ENCODE measurements around the gene FRMD8. TPM values are rescaled to one million over a fixed set of nuclear protein-coding genes. Genes with fewer than 3 reads are reported as not detected.

FRMD8 gene
- total and polyA plus RNA-seq, 2 donors from 2014 or later, result 9.4 to 41.3 TPM

DNA sequence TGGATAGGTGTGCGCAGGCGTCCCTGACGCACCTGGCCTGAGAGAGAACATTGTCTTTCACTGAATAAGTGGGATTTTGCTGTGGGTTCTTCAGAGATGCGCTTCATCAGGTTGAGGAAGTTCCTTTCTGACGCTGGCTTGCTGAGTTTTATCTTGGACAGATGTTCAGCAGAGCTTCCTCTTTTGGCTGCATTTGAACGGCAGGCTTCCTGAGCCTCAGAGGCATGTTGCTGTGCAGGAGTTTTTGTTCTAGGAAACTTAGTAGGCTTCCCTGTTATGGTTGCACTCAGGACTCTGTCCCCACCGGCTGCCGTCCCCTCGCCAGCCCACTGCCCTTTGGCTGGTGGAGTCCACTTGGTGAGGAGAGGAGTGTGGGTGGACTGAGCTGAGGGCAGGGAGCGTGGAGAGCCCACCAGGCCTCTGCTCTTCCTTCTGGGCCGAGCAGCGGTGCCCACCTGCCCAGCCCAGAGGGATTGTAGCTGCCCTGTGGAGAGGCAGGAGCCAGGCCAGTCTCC lies 17.2 kb downstream of the FRMD8 start:
- no peaks in the 10 kb centered on the region for H3K27me3 ChIP-seq (ENCODE audit: control insufficient read depth, insufficient read depth, low read length)
- intact Hi-C loops (cut with DNase I), result no loop called here
- no peak for TF ChIP-seq CTCF (IDR thresholded peaks at IDR 0.05; ENCODE audit: borderline replicate concordance, extremely low read depth, insufficient read depth)
- peaks cover 0 to 13% (median 2%) of the 10 kb centered on the region in 3 donors for H3K36me3 ChIP-seq (ENCODE audit: control insufficient read depth in 2 of 3, insufficient read depth in 3 of 3, low read length in 3 of 3)
- FAIRE-seq, result no peak
- H3K4me3 ChIP-seq (ENCODE audit: low read length in 3 of 3), result no peak overlapping the region
- no peak overlapping the region for H3K27ac ChIP-seq (ENCODE audit: low read depth in 2 of 2, low read length in 2 of 2)
- H3K9me3 ChIP-seq (ENCODE audit: control insufficient read depth in 2 of 3, insufficient read depth in 1 of 3, low read length in 3 of 3), result no peaks in the 10 kb centered on the region
- peaks cover 0 to 3% (median 0%) of the 10 kb centered on the region in 3 donors for H3K4me1 ChIP-seq (ENCODE audit: control insufficient read depth in 2 of 3, insufficient read depth in 2 of 3, low read depth in 1 of 3, low read length in 3 of 3)
- no peak overlapping the region for H3K9ac ChIP-seq (ENCODE audit: low read length in 3 of 3)
- no peak for DNase-seq

GRCh38 chr11:65404210-65404609 lies 17.8 kb downstream of the FRMD8 start:
- Histone ChIP-seq H3K36me3 (ENCODE audit: control insufficient read depth in 2 of 3, insufficient read depth in 3 of 3, low read length in 3 of 3) (peaks cover 0 to 13% (median 4%) of the 10 kb centered on the region in 3 donors), H3K9me3 (ENCODE audit: control insufficient read depth in 2 of 3, insufficient read depth in 1 of 3, low read length in 3 of 3) (no peaks in the 10 kb centered on the region), H3K9ac (ENCODE audit: low read length in 3 of 3) (no peak overlapping the region), H3K27me3 (ENCODE audit: control insufficient read depth, insufficient read depth, low read length) (no peaks in the 10 kb centered on the region), H3K4me3 (ENCODE audit: low read length in 3 of 3) (no peak overlapping the region), H3K27ac (ENCODE audit: low read depth in 2 of 2, low read length in 2 of 2) (no peak overlapping the region), H3K4me1 (ENCODE audit: control insufficient read depth in 2 of 3, insufficient read depth in 2 of 3, low read depth in 1 of 3, low read length in 3 of 3) (peaks cover 0 to 3% (median 0%) of the 10 kb centered on the region in 3 donors)
- FAIRE-seq (no peak), DNase-seq (peak in 1 of 5 donors; percentile 54)
- intact Hi-C loops (cut with DNase I), result no loop called here
- no peak for TF ChIP-seq CTCF (IDR thresholded peaks at IDR 0.05; ENCODE audit: borderline replicate concordance, extremely low read depth, insufficient read depth)

DNA sequence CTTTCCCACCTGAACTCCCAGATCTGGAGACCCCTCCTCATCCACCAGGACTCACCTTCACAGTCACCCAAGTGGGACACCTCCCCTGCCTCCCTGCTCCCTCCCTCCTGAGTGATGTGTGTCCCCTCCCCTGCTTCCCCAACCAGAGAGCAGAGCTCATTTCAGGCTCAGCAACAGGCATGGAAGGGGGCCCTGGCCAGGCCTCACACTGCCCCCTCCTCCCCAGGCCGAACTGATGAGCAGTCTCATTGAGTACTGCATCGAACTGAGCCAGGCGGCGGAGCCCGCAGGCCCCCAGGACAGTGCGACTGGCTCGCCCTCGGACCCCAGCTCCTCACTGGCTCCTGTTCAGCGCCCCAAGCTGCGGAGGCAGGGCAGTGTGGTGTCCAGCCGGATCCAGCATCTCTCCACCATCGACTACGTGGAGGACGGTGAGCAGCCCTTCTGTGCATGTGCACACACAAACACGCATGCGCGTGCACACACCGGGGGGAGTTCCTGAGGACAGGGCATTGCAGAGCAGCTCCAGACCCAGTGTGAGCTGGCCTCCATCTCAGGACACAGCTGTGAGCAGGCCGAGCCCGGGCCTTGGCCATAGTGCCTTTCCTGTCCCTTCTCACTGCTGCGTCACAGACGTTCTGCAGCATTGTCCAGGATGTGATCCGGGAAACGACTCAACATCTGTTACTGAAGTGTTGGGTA lies 18.4 kb downstream of the FRMD8 start:
- FAIRE-seq (no peak), DNase-seq (peak in 1 of 5 donors; percentile 64)
- intact Hi-C loops (cut with DNase I), result no loop called here
- no peaks in the 10 kb centered on the region for H3K9me3 ChIP-seq (ENCODE audit: control insufficient read depth in 2 of 3, insufficient read depth in 1 of 3, low read length in 3 of 3)
- no peak overlapping the region for H3K9ac ChIP-seq (ENCODE audit: low read length in 3 of 3)
- peaks cover 0 to 13% (median 4%) of the 10 kb centered on the region in 3 donors for H3K36me3 ChIP-seq (ENCODE audit: control insufficient read depth in 2 of 3, insufficient read depth in 3 of 3, low read length in 3 of 3)
- no peak overlapping the region for H3K4me3 ChIP-seq (ENCODE audit: low read length in 3 of 3)
- peaks cover 0 to 3% (median 0%) of the 10 kb centered on the region in 3 donors for H3K4me1 ChIP-seq (ENCODE audit: control insufficient read depth in 2 of 3, insufficient read depth in 2 of 3, low read depth in 1 of 3, low read length in 3 of 3)
- no peaks in the 10 kb centered on the region for H3K27me3 ChIP-seq (ENCODE audit: control insufficient read depth, insufficient read depth, low read length)
- no peak for TF ChIP-seq CTCF (IDR thresholded peaks at IDR 0.05; ENCODE audit: borderline replicate concordance, extremely low read depth, insufficient read depth)
- H3K27ac ChIP-seq (ENCODE audit: low read depth in 2 of 2, low read length in 2 of 2), result no peak overlapping the region

Data from kidney (tissue), 14 donors.